NOMO-1 (cell line): ENCODE data around the gene EEF2K.

Experiments
- DNase-seq, 2 experiments: peaks; one replicate each; lab custom pipeline; 2025; ENCODE audit not compliant: unreplicated experiment in 2 of 2; lab: John Stamatoyannopoulos, UW

The EEF2K gene

GRCh38 chr16:22239131-22239805 lies 33.2 kb downstream of the EEF2K start:
- no peak for DNase-seq

DNA sequence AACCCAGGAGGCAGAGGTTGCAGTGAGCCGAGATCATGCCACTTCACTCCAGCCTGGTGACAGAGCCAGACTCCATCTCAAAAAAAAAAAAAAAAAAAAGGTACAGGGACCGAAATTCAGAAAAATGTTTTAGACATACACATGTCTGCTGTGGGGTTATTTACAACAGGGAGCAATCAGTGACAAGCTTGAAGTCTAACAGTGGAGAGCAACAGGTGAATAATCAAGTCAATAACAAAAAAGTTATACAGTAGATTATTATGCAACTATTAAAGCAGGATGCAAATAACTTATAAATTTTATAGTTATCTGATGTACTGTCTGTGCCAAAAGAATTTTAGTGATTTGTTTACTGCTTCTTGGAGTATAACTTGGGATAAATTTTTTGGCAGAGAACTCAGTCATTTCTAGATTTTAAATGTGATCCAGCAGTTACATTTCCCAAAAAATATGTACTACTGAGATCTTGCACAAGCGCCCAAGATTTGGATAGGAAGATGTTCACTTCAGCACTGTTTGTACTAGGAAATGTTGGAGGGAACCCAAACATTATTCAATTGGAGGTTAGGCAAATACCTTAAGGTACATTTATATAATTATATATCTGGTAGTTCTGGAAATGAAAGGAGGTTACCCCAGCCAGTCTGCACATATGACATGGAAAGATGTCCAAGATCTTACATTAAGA lies 34.1 kb downstream of the EEF2K start:
- no peak for DNase-seq

GRCh38 chr16:22250522-22250921 lies 44.4 kb downstream of the EEF2K start:
- DNase-seq = no peak

GRCh38 chr16:22252317-22252716 lies 46.2 kb downstream of the EEF2K start:
- no peak for DNase-seq

- no peak for DNase-seq
Measured at GRCh38 chr16:22253272-22253671, 47.2 kb downstream of the EEF2K start.

DNA sequence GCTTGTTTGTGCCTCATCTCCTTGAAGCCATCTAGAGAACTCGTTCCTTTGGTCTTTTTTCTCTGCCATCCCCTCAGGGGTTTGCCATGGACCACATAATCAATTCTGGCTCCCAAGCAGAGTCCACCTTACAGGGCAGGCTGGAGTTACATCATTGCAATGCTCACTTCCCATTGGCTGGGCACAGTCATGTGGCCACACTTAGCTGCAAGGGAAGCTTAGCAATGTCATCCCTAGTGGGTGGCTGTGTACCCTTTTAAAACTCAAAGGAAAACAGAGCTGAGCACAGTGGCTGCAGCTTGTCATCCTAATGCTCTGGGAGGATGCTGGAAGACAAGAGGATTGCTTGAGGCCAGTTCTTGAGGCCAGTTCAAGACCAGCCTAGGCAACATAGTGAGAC lies 49.3 kb downstream of the EEF2K start:
- DNase-seq = no peak

DNA sequence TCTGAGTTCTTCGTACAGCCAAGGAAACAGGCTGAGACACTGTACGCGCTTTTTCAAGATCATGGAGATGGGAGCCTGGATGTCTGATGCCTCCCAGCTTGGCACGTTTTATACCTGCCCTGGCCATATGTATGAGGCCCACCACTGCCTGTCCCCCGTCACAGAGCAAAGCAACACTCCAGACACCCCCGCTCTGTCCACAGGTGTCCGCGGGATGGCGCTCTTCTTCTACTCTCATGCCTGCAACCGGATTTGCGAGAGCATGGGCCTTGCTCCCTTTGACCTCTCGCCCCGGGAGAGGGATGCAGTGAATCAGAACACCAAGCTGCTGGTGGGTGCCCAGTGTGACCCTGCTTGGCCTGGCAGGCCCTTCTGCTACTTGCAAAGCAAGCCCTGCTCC lies 51.4 kb downstream of the EEF2K start:
- DNase-seq = no peak

- DNase-seq = no peak
Measured at GRCh38 chr16:22260490-22260889, 54.4 kb downstream of the EEF2K start.

DNA sequence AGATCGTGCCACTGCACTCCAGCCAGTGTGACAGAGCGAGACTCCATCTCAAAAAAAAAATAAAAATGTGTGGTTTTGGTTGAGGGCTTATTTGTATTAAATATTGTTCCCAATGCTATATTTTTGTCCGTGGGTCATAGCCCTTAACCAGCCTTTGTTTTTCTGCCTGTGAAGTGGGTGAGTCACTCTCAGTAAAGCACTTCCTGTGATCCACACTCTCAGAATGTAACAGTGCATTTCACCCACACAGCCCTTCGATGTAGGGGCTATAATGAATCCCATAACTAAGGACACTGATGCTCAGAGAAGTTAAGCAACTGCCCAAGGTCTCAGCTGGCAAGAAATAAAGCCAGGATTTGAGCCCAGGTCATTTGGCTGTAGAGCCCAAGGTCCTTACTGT lies 56.4 kb downstream of the EEF2K start:
- DNase-seq = no peak

DNA sequence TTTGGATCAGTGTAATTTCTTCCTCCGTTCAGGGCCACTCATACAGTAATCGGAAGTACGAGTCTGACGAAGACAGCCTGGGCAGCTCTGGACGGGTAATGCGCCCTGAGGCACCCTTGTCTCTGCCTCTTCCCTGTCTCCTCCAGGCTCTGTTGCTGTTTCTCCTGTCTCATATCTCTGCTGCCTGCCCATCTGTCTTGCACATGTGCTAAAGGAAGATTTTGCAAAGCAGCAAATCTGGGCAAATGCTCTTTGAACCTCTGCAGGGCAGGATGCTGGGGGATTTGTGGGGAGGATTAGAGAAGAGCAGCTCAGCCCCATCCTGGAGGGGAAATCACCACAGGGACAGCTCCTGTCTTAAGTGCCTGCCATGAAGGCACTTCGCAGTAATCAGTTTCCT lies 58.7 kb downstream of the EEF2K start:
- no peak for DNase-seq

GRCh38 chr16:22265351-22265750 lies 59.3 kb downstream of the EEF2K start:
- no peak for DNase-seq

DNA sequence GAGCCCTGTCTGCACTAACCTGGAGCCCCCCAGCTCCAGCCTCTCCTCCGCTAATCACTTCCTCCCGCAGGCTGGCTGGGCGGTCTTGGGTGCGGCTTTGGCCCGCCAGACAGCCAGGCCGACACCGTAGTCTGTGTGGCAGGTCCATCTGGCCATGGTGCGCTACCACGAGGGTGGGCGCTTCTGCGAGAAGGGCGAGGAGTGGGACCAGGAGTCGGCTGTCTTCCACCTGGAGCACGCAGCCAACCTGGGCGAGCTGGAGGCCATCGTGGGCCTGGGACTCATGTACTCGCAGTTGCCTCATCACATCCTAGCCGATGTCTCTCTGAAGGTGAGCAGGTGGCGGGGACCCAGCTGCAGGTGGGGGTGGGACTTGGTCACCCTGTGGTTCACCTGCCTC lies 60.5 kb downstream of the EEF2K start:
- no peak for DNase-seq

- DNase-seq = no peak
Measured at GRCh38 chr16:22267764-22268163, 61.7 kb downstream of the EEF2K start.

DNA sequence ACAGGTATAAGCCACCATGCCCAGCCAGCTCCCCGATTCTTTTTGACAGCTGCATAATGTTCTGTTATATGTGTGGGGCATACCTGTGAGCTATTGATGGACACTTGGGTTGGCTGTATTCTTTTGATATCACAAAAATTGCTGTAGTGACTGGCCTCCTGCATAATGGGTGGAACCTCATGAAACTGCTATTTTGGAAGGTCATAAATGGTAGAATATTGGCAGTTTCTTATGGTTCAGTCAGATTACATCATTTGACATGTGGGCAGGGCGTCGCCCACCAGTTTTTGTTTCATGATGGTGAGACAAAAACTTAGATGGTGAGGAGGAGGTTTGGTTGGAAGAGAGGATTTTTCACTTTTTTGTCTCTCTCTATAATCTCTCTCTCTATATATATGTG lies 64.4 kb downstream of the EEF2K start:
- no peak for DNase-seq

DNA sequence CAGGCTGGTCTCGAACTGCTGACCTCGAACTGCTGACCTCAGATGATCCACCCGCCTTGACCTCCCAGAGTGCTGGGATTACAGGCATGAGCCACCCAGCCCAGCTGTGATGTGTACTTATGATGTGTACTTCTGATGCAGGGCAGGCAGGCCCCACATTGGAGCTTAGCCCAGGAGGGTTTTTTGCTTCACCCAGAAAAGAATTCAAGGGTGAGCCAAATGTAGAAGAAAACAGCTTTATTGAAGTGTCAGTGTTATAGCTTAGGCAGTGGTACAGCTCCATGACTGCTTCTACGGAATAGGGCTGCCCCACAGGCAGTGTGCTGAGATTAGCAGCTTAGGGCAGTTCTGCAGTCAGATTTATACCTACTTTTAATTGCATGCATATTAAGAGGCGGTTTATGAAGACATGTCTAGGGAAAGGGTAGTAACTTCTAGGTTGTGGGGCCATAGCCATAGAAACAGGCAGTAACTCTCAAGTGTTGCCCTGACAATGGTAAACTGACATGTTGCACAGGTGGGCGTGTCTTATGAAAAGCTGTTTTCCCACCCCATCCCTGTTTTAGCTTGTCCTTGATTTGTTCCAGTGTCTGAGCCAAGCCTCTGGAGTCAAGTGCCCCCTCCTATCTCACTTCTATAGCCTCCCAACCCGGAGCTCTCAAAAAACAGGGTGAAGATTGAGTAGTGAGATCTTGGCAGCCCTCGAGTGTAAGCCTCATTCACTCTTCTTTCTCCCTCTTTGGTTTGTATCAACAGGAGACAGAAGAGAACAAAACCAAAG lies 67.0 kb downstream of the EEF2K start:
- no peak for DNase-seq

- DNase-seq = no peak
Measured at GRCh38 chr16:22274916-22275315, 68.8 kb downstream of the EEF2K start.

DNA sequence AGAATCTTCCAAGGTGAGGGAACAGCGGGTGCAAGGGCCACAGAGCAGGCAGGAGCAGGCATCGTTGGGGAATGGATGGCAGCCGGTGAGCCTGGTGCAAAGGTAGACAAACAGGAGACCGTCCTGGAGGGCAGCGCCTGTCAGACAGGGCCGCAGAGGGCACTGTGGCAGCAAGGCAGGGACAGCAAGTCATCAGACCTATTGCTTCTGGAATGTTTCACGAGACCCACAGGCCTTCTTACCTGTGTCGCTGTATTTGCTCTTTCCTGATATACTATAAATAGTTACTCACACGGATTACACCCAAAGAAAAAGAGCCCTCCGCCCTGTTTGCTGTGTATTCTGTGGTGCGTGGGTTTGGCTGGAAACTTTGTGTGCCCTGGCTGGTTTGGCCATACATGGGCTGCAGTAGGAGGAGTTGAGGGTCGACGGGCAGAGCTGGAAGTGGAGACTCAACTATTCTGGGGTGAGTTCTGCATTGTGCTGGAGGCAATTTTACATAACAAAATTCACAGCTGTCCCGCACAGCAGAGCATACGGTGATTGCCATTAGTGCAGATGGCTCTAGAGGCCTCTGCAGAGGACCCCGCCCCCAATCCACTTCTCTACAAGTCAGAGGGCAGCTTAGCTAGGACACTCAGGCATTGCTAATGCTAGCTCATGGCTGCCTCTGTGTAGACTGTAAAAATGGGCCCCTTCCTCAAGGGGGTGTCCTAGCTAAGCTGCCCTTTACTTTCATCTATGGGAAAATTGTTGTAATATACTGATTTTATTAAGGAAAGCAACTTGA lies 72.6 kb downstream of the EEF2K start:
- no peak for DNase-seq

GRCh38 chr16:22282254-22282892 lies 76.3 kb downstream of the EEF2K start:
- DNase-seq = no peak

- DNase-seq = no peak
Measured at GRCh38 chr16:22284637-22285036, 78.6 kb downstream of the EEF2K start.

GRCh38 chr16:22285080-22285479 lies 79.0 kb downstream of the EEF2K start:
- DNase-seq = no peak

- DNase-seq = no peak
Measured at GRCh38 chr16:22291020-22291419, 84.9 kb downstream of the EEF2K start.
